ENCODE data around the gene SNORC.
"Not testable (repeated sequence)": the region's sequence is repeated elsewhere in the genome, so short reads cannot be mapped to it uniquely, and the experiment has no call there.

Gene SNORC

DNA sequence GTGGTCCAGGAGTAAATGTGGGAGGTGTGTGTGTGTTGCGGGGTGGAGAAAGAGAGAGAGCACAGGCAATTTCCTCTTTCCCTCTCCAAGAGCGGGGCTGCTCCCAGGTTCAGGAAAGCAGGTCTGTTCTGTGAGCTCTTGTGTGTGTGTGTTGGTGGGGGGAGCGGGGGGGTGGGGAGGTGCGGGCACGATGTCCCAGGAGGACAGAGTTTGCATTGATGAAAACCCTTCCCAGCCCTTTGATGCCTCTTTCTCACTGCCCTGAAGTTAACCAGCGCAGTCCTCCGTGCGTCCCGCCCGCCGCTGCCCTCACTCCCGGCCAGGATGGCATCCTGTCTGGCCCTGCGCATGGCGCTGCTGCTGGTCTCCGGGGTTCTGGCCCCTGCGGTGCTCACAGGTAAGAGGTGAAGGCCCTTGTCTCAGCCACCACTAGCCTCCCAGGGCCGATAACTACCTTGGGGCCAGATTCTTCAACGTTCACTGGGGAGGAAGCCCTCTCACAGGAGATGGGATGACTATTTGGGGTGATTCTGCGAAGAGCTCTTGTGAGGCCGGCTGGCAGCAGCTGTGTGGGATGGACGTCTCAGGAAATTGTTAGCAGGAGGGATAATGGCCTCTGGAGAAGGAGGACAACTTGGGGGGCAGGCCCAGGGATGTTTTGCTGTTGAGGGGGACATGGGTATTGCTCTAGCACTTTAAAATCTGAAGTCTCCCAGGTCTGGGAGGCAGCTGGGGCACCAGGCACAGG, at the start of gene SNORC:
Gene SNORC, plus strand, starts transcription at position 247 of the 748 bp plus-strand sequence. Its CDS starts 78 bp downstream, at position 325.
- no peak for DNase-seq

DNA sequence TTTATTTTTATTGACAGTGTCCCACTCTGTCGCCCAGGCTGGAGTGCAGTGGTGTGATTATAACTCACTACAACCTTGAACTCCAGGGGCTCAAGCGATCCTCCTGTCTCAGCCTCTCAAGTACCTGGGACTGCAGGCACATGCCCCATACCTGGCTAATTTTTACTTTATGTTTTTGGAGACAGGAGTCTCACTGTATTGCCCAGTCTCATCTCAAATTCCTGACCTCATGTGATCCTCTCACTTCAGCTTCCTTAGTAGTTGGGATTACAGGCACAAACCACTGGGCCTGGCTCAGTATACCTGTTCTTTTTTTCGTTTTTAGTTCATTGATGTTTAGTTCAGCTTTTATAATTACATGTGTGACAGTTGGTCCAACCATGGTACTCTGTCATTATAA, 40.1 kb upstream of the SNORC start:
- DNase-seq: no peak

DNA sequence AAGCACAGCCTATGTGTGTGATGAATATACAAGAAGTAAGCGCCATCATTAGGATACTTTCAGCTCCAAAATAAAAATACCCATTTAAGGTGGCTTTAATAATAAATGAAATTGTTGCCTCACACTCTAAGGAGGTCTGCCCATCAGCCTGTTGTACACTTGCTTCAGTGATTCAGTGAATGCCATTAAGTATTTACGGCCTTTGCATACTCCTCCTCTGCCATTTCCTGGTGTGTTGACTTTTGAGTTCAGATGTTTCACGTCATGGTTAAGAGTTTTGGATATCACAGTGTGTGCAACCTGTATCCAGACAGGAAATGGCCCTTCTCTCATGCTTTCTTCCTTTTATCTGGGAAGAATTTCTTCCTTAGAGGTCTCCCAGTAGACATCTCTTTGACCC, 38.6 kb upstream of the SNORC start:
- DNase-seq: no peak

DNA sequence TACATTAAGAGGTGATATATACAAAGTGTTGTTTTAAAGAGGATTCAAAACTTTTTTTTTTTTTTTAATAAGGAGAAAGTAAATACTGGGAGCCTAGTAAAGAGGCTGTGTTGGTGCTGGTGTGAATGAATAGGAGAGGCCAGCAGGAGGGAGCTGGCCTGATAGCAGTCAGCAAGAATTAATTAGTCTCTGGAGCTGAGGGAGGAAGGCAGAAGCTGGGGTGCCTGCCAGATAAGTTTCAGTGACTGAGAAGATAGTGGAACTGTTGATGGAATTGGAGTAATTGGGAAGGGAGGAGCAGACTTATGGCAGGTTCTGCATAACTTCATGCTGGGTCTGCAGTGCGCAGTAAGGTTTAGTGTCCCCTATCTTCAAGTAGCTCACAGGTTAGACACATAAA, 36.2 kb upstream of the SNORC start:
- no peak for DNase-seq

DNA sequence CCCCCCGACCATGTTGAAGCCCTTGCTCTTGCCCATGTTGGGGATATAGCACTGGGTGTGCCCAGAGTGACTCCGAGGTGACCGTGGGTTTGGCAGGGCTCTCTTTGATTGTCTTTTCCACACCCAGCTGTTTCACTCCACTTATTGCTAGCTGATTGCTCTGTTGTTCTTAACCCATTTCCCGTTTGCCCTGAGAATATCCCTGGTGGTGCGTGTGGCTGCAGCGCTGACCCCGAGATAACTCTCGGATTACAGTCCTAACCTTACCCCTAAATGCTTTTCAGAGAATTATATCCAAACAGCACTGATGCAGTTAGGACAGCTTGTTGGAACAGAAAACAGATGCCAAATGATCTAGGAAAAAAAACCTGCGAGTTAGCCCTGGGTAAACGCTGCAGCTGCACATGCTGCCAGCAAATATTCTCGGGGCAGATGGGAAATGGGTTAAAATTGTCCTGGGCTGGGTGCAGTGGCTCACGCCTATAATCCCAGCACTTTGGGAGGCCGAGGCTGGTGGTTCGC, 34.3 kb upstream of the SNORC start:
- DNase-seq: no peak

DNA sequence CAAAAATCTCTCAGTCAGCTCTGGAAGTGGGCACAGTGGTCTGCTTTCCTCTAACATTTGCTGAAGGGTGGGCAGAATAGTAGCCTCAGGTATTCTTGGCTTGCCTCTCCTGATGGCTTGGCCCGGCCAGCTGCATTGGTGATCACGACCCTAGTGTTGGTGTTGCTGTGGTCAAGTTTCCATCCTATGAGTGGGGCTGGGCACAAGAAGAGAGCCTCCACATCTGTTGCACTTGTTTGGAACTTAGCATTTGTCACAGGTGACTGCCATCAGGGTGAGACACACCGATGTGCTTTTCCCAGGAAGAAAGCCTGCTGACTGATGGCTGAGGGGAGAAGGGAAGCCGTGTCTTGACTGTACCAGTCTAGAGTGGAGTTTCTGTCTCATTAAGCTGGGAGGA, 33.1 kb upstream of the SNORC start:
- DNase-seq: no peak

DNA sequence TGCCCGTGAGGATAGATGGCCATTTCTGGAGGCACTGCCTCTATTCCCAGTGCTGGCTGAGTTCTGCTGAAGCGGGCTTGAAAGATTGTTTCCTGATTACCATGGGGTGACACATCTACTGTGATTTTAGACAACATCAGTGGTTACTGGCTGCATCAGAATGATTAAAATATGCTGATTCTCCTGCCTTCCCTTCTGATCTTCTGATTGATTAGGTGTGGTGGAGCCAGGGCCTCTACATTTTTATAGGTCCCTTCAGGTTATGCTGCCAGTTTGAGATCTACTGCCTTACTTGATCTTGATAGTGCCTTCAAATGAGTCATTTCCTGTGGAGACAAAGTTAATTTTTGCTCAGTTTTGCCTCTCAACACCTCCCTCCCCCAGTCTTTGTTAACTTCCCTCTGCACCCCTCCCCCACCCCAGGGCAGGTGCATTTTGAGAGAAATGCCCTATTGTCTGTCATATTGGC, 31.6 kb upstream of the SNORC start:
- peak; percentile 9 for DNase-seq

DNA sequence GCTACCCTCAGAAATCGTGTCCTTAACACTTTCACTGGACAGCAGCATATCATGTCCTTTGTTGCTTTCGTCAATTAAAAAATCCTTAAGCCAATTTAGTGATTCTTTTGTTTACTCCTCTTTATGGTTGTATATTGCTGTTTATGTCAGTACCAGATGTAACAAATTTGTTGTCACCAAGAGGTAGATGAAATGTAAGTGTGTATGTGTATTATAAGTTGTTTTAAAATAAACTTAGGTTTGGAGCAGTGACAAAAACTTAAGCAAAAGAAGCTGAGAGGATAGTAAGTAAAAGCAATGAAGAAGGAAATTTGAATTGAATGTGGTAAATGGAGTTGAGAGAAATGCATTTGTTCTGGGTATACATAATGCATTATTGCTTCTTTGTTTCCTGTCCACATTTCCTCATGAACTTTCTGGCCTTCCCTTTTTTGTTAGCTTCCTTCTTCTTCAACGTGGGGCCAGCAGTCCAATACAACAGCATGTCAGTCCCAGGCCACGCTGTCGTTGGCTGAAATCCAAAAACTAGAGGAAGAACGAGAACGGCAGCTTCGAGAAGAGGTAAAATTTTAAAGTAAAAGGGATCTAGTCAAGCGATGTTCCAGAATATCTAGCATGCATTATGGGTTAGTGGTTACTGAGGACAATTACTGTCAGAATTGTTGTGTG, 30.5 kb upstream of the SNORC start:
- peak; percentile 79 for DNase-seq

DNA sequence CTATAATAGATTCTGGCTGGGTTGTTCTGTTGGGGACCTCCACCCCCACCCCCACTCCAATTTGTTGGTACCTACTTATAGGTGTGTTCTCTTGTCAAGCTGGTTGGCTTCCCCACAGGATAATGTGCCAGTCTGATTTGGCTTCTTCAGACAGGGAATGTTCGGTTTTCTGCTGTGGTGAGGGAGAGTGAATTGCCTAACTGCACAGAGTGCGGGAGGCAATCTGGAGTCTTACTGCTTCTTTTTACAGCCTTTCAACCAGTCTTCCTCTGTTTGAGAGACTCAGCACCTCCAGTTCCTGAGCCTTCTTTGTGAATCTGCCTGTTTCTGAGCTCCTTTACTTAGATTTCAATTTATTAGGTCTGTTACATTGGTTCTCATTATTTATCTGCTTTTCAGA, 27.4 kb upstream of the SNORC start:
- no peak for DNase-seq

DNA sequence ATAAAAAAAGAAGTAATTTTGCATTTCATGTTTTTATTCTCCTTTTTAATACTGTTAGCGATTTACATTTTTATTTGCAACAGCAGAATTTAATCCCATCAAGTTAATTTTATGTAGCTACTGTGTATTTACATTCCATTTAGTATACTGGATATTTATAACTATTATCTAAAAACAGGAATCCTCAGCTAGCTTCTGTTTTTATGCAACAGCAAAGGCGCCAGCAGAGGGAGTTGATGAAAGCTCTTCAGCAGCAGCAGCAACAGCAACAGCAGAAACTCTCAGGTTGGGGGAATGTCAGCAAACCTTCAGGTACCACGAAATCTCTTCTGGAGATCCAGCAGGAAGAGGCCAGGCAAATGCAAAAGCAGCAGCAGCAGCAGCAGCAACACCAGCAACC, 26.2 kb upstream of the SNORC start:
- DNase-seq: no peak

DNA sequence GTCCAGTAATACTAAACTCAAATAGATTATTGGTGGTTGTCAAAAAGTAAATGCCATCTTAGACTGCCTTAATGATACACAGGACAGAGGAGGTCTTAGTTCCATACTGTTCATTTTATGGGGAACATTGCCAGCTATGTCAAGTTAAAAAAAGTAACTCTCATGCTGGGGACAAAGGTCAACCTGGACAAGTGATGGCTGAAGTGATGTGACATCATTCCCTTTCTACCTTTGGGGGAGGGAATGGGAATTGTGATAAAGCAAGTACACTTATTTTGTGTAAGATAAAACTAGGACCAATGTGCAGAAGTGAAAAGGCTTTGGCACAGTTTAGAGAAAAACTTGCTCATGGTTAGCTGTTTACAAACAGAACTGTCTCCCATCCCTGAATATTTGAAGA, 24.0 kb upstream of the SNORC start:
- no peak for DNase-seq

DNA sequence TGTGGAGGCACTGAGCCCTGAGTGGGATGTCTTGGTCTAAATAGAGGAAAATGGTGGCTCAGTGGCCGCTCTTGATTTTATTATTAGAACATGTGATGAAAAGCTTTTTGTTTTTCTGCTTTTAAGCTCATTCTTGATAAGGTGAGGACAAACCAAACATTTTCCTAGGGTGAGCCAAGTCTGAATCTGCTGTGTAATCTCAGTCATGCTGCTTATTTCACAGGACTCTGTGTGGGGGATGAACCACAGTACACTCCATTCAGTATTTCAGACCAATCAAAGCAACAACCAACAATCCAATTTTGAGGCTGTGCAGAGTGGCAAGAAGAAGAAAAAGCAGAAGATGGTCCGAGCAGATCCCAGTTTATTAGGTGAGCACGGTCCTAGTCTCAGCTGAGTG, 20.0 kb upstream of the SNORC start:
- DNase-seq: no peak

DNA sequence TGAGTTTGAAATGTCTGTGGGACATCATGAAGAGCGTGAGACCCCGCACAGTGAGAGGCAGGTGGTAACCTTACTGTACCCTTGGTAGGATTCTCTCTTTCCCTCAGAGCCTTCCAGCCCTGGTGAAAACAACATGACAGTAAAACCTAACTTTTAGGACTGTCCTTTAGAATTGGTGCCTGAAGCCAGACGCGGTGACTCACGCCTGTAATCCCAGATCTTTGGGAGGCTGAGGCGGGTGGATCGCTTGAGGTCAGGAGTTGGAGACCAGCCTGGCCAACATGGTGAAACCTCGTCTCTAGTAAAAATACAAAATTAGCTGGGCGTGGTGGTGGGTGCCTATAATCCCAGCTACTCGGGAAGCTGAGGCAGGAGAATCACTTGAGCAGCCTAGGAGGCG, 18.0 kb upstream of the SNORC start:
- not testable (repeated sequence) for DNase-seq

DNA sequence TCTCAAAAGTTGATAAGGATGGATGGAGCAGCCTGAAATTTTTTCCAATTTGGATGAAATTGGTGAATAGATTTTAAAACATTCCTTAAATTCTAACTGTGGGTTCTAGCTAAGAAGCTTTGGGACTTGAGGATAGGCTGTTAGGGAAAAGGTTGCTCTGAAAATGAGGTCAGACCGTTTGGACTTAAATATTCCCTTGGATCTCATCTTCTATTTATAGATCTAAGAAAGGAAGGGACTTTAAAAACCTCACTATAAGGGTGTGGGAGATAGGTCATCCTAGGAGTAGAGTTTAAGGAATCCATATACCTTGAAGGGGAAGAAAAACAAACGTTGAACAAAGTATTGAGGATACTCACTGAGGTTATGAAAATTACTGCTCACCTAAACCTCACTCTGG, 17.4 kb upstream of the SNORC start:
- no peak for DNase-seq

DNA sequence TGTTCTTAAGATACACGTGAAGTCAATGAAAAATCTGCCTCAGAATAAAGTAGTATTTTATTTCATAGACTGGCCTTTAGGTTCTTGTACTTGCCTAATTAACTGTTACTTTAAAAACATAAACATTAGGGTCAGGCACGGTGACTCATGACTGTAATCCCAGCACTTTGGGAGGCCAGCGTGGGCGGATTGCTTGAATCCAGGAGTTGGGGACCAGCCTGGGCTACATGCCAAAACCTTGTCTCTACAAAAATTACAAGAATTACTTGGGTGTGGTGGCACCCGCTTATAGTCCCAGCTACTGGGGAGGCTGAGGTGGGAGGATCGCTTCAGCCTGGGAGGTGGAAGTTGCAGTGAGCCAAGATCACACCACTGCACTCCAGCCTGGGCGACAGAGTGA, 16.0 kb upstream of the SNORC start:
- peak; percentile 12 for DNase-seq

DNA sequence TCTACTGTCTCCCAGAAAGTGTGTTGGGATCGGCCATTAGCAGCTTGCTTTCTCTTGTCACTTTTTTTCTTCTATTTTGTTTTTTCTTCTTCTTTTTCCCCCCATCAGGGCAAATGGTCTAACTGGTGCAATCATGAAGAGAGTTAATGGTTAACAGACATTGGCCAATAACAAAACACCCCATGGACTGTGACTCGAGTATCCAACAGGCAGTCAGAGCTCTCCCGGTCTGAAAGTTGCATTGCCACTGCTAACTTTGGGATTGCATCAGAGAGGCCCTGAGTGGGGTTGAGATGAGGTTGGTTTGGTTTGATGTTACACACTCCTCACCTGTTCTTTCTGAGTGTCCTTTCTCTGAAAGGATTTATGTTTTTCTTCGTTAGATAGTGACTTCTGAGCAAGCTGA, 12.9 kb upstream of the SNORC start:
- DNase-seq: no peak

DNA sequence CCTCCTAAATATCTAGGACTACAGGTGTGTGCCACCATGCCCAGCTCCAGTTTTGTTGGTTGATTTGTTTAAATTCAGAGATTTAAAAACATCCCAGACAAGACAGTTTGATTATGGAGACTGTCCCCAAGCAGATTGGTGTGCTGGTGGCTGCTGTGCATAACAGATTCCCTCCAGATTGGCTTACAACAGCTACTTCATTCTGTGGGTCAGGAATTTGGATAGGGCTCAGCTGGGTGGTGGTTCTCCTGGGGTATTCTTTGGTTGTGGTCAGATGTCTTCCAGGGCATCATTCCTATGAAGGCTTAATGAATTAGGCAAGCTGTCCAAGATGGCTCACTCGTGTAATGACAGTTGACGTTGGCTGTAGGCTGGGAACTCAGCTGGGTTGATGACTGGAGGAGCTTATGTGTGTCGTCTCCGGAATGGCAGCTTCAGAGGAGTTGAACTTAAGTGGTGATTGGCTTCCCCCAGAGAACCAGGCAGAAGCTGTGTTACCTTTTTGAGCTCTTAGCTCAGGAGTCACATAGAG, 10.6 kb upstream of the SNORC start:
- no peak for DNase-seq

DNA sequence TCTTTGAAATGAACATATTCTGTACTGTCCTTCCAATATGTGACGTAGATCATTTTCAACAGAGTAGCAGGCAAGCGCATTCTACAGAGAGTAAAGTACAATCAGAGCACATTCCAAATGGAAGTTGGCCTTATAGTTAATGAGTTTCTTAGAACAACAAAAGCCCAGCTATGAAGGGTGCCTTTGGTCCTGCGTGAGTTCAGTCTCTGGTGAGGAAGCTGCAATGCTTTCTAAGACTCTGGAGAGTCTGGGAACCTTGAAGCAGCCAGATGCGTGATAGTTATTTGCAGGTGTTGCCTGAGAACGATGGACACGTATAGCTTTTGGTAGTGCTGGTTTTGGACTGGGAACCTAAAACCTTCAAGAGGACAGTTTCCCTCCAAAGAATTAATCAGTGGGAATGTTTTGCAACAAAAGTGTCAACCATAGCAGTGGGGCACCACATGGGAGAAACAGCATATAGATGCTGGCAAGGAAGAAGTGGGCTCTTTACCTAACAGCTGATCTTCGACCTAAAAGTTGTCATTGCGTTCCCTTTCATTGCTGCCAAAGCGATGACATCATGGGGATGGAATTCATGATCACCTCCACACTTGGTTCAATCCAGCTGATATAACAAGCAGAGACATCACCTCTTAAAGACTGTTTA, 9.3 kb upstream of the SNORC start:
- DNase-seq: no peak

DNA sequence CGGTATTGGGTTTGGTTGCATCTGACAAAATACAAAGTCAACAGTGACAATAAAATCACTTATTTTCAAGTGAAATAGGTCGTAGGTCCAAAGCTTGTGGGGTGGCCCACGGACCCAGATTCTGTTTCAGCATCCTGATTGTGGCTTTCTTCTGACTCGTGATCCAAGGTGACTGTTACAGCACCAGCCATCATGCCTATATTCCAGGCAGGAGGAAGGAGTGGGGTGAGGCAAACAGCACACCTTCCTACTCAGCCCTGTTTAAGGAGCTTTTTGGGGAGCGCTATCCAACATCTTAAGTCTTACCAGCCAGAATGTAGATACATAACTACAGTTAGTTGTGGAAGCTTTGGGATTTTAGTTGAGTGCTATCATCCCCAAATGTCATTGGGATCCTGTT, 8.7 kb upstream of the SNORC start:
- no peak for DNase-seq

DNA sequence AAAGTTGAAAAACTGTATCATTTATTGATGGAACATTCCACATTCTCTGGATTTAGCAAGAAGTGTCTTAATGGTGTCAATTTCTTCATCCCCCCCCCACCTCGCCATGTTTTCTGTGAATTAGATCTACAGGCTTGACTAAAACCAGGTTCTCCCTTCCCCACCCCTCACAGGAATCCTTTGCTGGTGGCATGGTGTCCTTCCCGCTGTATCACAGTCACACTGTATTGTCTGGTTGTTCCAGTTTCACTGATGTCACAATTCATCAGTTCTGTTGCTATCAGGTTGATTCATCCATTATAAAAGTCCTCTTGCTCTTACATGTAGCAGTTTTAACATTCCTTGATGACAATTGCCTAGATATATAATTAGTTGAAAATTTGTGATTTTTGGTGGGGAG, 6.1 kb upstream of the SNORC start:
- DNase-seq: no peak

DNA sequence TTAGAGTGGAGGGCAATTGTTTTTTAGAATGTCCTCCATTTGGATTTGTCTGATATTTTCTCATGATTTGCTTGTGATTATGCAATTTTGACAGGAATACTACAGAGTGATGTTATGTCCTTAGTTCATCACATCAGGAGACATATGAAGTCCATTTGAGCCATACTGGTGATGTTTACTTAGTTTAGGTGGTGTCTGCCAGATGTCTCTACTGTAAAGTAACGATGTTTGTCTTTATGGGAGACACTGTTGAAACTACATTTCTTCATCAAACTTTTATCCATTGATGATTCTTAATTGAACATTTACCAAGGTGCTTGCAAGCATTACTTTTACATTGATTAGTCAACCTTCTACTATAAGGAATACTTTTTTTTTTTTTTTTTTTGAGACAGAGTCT, 4.9 kb upstream of the SNORC start:
- DNase-seq: no peak

DNA sequence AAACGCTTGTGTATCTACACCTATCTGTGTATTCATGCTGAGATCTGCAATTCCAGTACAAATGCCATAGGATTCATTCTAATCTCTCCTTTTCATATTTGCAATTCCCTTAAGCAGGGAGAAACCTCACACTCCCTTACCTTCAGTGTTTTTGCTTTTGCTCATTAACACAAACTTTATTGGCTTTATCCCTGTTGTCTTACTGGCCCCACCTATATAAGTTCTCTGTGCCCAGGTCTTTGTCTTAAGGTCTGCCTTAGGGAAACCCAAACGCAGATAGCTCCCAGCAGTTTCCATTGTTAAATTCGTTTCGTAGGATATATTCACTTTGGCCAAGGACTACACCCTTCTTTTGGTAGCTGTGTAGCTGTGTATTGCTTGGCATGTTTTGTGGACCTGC, 4.0 kb upstream of the SNORC start:
- DNase-seq: no peak

DNA sequence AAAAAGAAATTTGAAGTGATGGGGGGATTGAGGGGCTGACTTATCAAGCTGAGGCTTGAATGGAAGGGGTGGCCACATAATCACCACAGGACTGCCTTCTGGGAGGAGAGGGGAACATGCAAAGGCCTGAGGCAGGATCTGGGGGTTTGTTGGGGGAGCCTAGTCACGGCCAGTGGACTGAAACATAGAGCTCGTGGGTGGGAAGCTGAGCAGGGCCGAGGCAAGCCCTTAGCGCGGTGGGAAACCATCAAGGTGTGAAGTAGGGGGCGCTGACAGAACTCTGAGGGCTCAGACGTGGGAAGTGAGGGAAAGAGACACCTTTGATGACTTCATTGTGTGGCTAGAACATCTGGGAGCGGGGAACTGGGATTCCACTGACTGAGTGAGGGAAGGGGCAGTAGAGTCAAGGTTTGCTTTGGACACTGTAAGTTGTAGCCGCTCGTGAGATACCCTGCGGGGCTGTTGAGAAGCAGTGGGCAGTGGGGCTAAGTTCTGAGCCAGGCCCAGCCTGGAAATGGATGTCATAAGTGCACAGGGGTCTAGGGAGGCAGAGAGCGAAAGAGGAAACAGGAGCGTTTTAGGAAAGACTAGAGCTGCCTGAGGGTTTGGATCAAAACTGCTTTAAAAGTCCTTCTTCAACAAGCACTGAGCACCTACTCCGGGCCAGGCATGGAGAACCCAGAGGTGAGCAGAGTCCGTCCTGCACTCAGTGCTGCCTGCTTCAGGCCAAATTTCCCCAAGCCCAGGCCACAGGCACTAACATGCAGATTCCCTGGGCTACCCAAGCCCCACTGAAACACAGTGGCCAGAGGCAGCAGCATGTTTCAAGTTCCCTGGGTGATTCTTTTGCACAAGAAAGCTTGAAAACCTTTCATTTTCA, 686 bp upstream of the SNORC start:
- DNase-seq: no peak
